Measurements from ENCODE around the gene CYP2E1.

CYP2E1 gene

DNA sequence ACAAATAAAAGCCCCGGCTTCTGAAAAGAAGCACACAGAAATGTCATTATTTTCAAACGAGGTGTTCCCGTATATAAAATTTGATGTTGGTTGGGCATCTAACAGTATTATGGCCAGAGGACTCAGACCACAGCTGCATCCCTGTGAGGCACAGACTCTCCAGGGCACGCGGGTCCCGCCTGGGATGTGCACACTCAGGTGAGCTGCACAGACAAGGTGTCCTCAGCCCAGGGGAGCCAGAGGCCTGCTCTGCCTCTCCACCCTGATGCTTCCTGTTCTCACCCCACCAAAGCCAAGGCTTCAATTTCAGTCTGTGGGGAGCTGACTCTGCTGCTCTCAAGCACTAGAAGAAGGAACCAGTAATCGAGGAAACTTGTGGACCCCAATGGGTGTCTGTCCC lies 1.7 kb upstream of the CYP2E1 start:
- CTCF ChIA-PET: no interaction called here
- POLR2A ChIA-PET: no interaction called here
- DNase-seq (ENCODE audit: extremely low spot score): no peak

DNA sequence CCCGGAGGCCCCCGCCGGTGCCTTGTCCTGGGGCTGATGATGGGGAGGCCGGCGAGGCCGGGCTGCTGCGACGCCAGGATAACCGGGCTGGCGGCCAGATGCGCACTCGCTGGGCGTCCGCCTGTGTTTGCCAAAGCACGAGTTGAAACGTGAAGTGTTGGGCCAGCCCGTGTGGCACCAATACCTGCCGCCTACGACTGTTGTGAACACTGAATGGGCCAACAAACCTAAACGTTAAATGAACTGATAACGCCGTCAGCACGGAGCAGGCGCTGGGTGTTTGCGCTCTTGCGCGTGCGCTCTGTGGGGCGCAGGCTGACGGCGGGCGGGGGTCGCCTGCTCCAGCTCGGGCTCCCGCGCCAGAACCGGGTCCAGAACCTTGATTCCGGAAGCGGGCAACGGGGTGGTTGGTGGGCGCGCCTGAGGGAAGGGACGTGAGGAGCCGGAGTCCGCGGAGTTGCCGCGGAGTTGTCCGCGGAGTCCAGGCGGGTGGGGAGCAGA lies 658 bp downstream of the CYP2E1 start:
- TF ChIP-seq LEF1 (IDR thresholded peaks at IDR 0.05; ENCODE audit: borderline replicate concordance) (no peak), SUZ12 (IDR thresholded peaks at IDR 0.05) (no peak), FOXM1 (IDR thresholded peaks at IDR 0.05; ENCODE audit: borderline replicate concordance) (no peak), ZNF384 (IDR thresholded peaks at IDR 0.05) (no peak), CTBP1 (IDR thresholded peaks at IDR 0.05; ENCODE audit: borderline replicate concordance) (no peak), HDGF (IDR thresholded peaks at IDR 0.05; ENCODE audit: borderline replicate concordance) (no peak), ELF4 (IDR thresholded peaks at IDR 0.05) (no peak), FOXA1 (IDR thresholded peaks at IDR 0.05) (no peak), ARNT (IDR thresholded peaks at IDR 0.05) (no peak), L3MBTL2 (conservative IDR thresholded peaks at IDR 0.05) (no peak), BHLHE40 (IDR thresholded peaks at IDR 0.05; ENCODE audit: borderline replicate concordance) (no peak), SP1 (IDR thresholded peaks at IDR 0.05) (no peak), TARDBP (IDR thresholded peaks at IDR 0.05) (no peak), NFRKB (IDR thresholded peaks at IDR 0.05) (no peak), PKNOX1 (IDR thresholded peaks at IDR 0.05) (no peak), FOXK2 (IDR thresholded peaks at IDR 0.05) (no peak)
- ChIA-PET CTCF (no interaction called here), POLR2A (no interaction called here)
- DNase-seq (ENCODE audit: extremely low spot score): no peak

More for the DNA sequence above, 1.7 kb upstream of the CYP2E1 start:
- TF ChIP-seq L3MBTL2 (conservative IDR thresholded peaks at IDR 0.05) (no peak), ZNF384 (IDR thresholded peaks at IDR 0.05) (no peak), LEF1 (IDR thresholded peaks at IDR 0.05; ENCODE audit: borderline replicate concordance) (no peak), ELF4 (IDR thresholded peaks at IDR 0.05) (no peak), BHLHE40 (IDR thresholded peaks at IDR 0.05; ENCODE audit: borderline replicate concordance) (no peak), FOXK2 (IDR thresholded peaks at IDR 0.05) (no peak), SP1 (IDR thresholded peaks at IDR 0.05) (no peak), FOXM1 (IDR thresholded peaks at IDR 0.05; ENCODE audit: borderline replicate concordance) (no peak), SUZ12 (IDR thresholded peaks at IDR 0.05) (no peak), HDGF (IDR thresholded peaks at IDR 0.05; ENCODE audit: borderline replicate concordance) (no peak), ARNT (IDR thresholded peaks at IDR 0.05) (no peak), TARDBP (IDR thresholded peaks at IDR 0.05) (no peak), PKNOX1 (IDR thresholded peaks at IDR 0.05) (no peak), NFRKB (IDR thresholded peaks at IDR 0.05) (no peak)

GRCh38 chr10:133528296-133528844 lies 1.2 kb downstream of the CYP2E1 start:
- CTCF ChIA-PET: no interaction called here

DNA sequence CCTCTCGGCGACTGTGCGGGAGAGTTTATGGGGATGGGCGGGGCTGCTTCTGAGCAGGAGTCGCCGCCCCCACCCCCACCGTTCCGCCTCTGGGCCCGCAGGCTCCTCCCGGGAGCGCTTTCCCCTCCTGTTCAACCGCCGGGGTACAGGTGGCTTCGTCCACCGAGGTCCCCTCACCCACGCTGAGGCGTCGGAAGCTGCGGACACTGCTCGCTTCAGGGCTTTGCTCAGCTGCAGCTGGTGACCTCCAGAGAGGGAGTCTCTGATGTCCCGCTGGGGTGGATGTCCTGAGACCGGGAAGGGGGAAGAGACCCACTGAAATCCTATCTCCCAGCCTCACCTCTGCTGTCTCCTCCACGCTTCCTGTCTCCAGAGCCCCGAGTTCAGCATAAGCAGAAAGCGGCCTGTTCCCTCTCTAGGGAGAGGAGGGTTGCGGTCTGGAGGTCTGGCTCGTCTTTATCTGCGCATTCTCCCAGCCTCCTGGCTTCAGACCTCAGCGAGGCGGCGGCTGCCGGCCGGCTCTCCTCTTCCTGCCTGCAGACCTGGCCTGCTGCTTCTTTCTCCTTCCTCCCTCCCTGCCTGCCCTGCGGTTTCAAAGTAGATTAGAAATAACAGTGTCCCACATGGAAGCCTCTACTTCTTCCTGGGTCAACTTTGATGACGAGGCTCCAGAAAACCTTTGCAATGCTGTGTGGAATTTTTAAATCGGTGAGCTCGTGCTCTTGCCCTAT lies 1.8 kb downstream of the CYP2E1 start:
- no peak for TF ChIP-seq SP1 (IDR thresholded peaks at IDR 0.05)
- no peak for TF ChIP-seq CTBP1 (IDR thresholded peaks at IDR 0.05; ENCODE audit: borderline replicate concordance)
- TF ChIP-seq LEF1 (IDR thresholded peaks at IDR 0.05; ENCODE audit: borderline replicate concordance): no peak
- no peak for TF ChIP-seq TARDBP (IDR thresholded peaks at IDR 0.05)
- TF ChIP-seq FOXK2 (IDR thresholded peaks at IDR 0.05): no peak
- TF ChIP-seq L3MBTL2 (conservative IDR thresholded peaks at IDR 0.05): no peak
- TF ChIP-seq FOXM1 (IDR thresholded peaks at IDR 0.05; ENCODE audit: borderline replicate concordance): no peak
- TF ChIP-seq FOXA1 (IDR thresholded peaks at IDR 0.05): no peak
- TF ChIP-seq HDGF (IDR thresholded peaks at IDR 0.05; ENCODE audit: borderline replicate concordance): no peak
- POLR2A ChIA-PET: interaction anchor here (1.8 kb wide), 1 partner anchor 9 kb away, joined by 5 read pairs; no protein-coding TSS in a partner anchor
- DNase-seq (ENCODE audit: extremely low spot score): no peak
- CTCF ChIA-PET: no interaction called here

More at GRCh38 chr10:133528296-133528844, 1.2 kb downstream of the CYP2E1 start:
- no peak for TF ChIP-seq LEF1 (IDR thresholded peaks at IDR 0.05; ENCODE audit: borderline replicate concordance)
- no peak for TF ChIP-seq L3MBTL2 (conservative IDR thresholded peaks at IDR 0.05)
- TF ChIP-seq ARNT (IDR thresholded peaks at IDR 0.05): no peak
- TF ChIP-seq FOXK2 (IDR thresholded peaks at IDR 0.05): no peak
- no peak for TF ChIP-seq HDGF (IDR thresholded peaks at IDR 0.05; ENCODE audit: borderline replicate concordance)
- no peak for TF ChIP-seq BHLHE40 (IDR thresholded peaks at IDR 0.05; ENCODE audit: borderline replicate concordance)
- no peak for TF ChIP-seq TARDBP (IDR thresholded peaks at IDR 0.05)
- TF ChIP-seq CTBP1 (IDR thresholded peaks at IDR 0.05; ENCODE audit: borderline replicate concordance): no peak
- TF ChIP-seq PKNOX1 (IDR thresholded peaks at IDR 0.05): no peak
- TF ChIP-seq ZNF384 (IDR thresholded peaks at IDR 0.05): no peak
- TF ChIP-seq SUZ12 (IDR thresholded peaks at IDR 0.05): no peak
- no peak for TF ChIP-seq FOXA1 (IDR thresholded peaks at IDR 0.05)
- no peak for TF ChIP-seq FOXM1 (IDR thresholded peaks at IDR 0.05; ENCODE audit: borderline replicate concordance)
- TF ChIP-seq SP1 (IDR thresholded peaks at IDR 0.05): no peak
- POLR2A ChIA-PET: interaction anchor here (1.8 kb wide), 1 partner anchor 8 kb away, joined by 5 read pairs; no protein-coding TSS in a partner anchor
- DNase-seq (ENCODE audit: extremely low spot score): no peak

GRCh38 chr10:133529576-133529946 lies 2.4 kb downstream of the CYP2E1 start:
- POLR2A ChIA-PET: interaction anchor here (1.8 kb wide), 1 partner anchor 9 kb away, joined by 5 read pairs; no protein-coding TSS in a partner anchor
- CTCF ChIA-PET: no interaction called here
- TF ChIP-seq SP1 (IDR thresholded peaks at IDR 0.05): no peak
- no peak for TF ChIP-seq CTBP1 (IDR thresholded peaks at IDR 0.05; ENCODE audit: borderline replicate concordance)
- no peak for TF ChIP-seq HDGF (IDR thresholded peaks at IDR 0.05; ENCODE audit: borderline replicate concordance)
- no peak for TF ChIP-seq TARDBP (IDR thresholded peaks at IDR 0.05)
- TF ChIP-seq ARNT (IDR thresholded peaks at IDR 0.05): no peak
- TF ChIP-seq ZNF384 (IDR thresholded peaks at IDR 0.05): no peak
- no peak for TF ChIP-seq SUZ12 (IDR thresholded peaks at IDR 0.05)
- TF ChIP-seq BHLHE40 (IDR thresholded peaks at IDR 0.05; ENCODE audit: borderline replicate concordance): no peak
- no peak for TF ChIP-seq FOXK2 (IDR thresholded peaks at IDR 0.05)
- DNase-seq (ENCODE audit: extremely low spot score): no peak

All from HEK293T (cell line).